ENCODE data around the gene GNGT2. TPM values are rescaled to one million over a fixed set of nuclear protein-coding genes. Genes with fewer than 3 reads are reported as not detected.
"Not testable (repeated sequence)": the region's sequence is repeated elsewhere in the genome, so short reads cannot be mapped to it uniquely, and the experiment has no call there.

GNGT2 gene
- polyA plus RNA-seq, 4 donors = 1.9 to 3.5 (median 3.0) TPM; not detected in 1

- peaks cover 1 to 33% of the 10 kb centered on the region in 2 donors for H3K9me3 ChIP-seq (ENCODE audit: control insufficient read depth in 2 of 2, insufficient read depth in 1 of 2, low read depth in 1 of 2, low read length in 1 of 2)
- H3K4me1 ChIP-seq (ENCODE audit: control insufficient read depth in 3 of 3, insufficient read depth in 2 of 3, low read depth in 1 of 3, low read length in 2 of 3) = no peaks in the 10 kb centered on the region
- H3K27ac ChIP-seq (ENCODE audit: low read depth in 1 of 3, low read length in 2 of 3) = no peak overlapping the region
- no peak for FAIRE-seq
- no peak overlapping the region for H3K4me3 ChIP-seq (ENCODE audit: low read depth in 1 of 3, low read length in 3 of 3)
- WGBS, 3 donors = 86 to 90% (median 88%) methylated on average over 5 of the region's 5 CpGs
- no peaks in the 10 kb centered on the region for H3K27me3 ChIP-seq (ENCODE audit: control insufficient read depth in 3 of 3, insufficient read depth in 3 of 3, low read length in 3 of 3)
- no peak for DNase-seq
- no peaks in the 10 kb centered on the region for H3K36me3 ChIP-seq (ENCODE audit: control insufficient read depth in 3 of 3, insufficient read depth in 2 of 3, low read depth in 1 of 3, low read length in 3 of 3)
Measured at GRCh38 chr17:49183341-49183740, 27.0 kb downstream of the GNGT2 start.

GRCh38 chr17:49180998-49181635, 29.3 kb downstream of the GNGT2 start:
- Histone ChIP-seq H3K9me3 (ENCODE audit: control insufficient read depth in 2 of 2, insufficient read depth in 1 of 2, low read depth in 1 of 2, low read length in 1 of 2) (peaks cover 3 to 51% of the 10 kb centered on the region in 2 donors), H3K4me3 (ENCODE audit: low read depth in 1 of 3, low read length in 3 of 3) (no peak overlapping the region), H3K4me1 (ENCODE audit: control insufficient read depth in 3 of 3, insufficient read depth in 2 of 3, low read depth in 1 of 3, low read length in 2 of 3) (no peaks in the 10 kb centered on the region), H3K36me3 (ENCODE audit: control insufficient read depth in 3 of 3, insufficient read depth in 2 of 3, low read depth in 1 of 3, low read length in 3 of 3) (no peaks in the 10 kb centered on the region), H3K27ac (ENCODE audit: low read depth in 1 of 3, low read length in 2 of 3) (no peak overlapping the region), H3K27me3 (ENCODE audit: control insufficient read depth in 3 of 3, insufficient read depth in 3 of 3, low read length in 3 of 3) (no peaks in the 10 kb centered on the region)
- DNase-seq (no peak), FAIRE-seq (no peak)
- WGBS, 3 donors = 81 to 83% (median 83%) methylated on average over 6 of the region's 6 CpGs

GRCh38 chr17:49180303-49180702, 30.1 kb downstream of the GNGT2 start:
- Histone ChIP-seq H3K27me3 (ENCODE audit: control insufficient read depth in 3 of 3, insufficient read depth in 3 of 3, low read length in 3 of 3) (no peaks in the 10 kb centered on the region), H3K27ac (ENCODE audit: low read depth in 1 of 3, low read length in 2 of 3) (no peak overlapping the region), H3K9me3 (ENCODE audit: control insufficient read depth in 2 of 2, insufficient read depth in 1 of 2, low read depth in 1 of 2, low read length in 1 of 2) (peaks cover 3 to 52% of the 10 kb centered on the region in 2 donors), H3K4me1 (ENCODE audit: control insufficient read depth in 3 of 3, insufficient read depth in 2 of 3, low read depth in 1 of 3, low read length in 2 of 3) (no peaks in the 10 kb centered on the region), H3K36me3 (ENCODE audit: control insufficient read depth in 3 of 3, insufficient read depth in 2 of 3, low read depth in 1 of 3, low read length in 3 of 3) (no peaks in the 10 kb centered on the region), H3K4me3 (ENCODE audit: low read depth in 1 of 3, low read length in 3 of 3) (no peak overlapping the region)
- DNase-seq (peak; percentile 53 to 60), FAIRE-seq (no peak)
- WGBS, 3 donors = 8 to 19% (median 13%) methylated on average over 5 of the region's 5 CpGs

GRCh38 chr17:49175978-49176377, 34.4 kb downstream of the GNGT2 start:
- H3K4me3 ChIP-seq (ENCODE audit: low read depth in 1 of 3, low read length in 3 of 3); H3K27me3 ChIP-seq (ENCODE audit: control insufficient read depth in 3 of 3, insufficient read depth in 3 of 3, low read length in 3 of 3); DNase-seq; H3K27ac ChIP-seq (ENCODE audit: low read depth in 1 of 3, low read length in 2 of 3); FAIRE-seq; H3K4me1 ChIP-seq (ENCODE audit: control insufficient read depth in 3 of 3, insufficient read depth in 2 of 3, low read depth in 1 of 3, low read length in 2 of 3); H3K36me3 ChIP-seq (ENCODE audit: control insufficient read depth in 3 of 3, insufficient read depth in 2 of 3, low read depth in 1 of 3, low read length in 3 of 3): not testable (repeated sequence)
- 87 to 88% (median 88%) methylated on average over 11 of the region's 11 CpGs for WGBS, 3 donors
- H3K9me3 ChIP-seq (ENCODE audit: control insufficient read depth in 2 of 2, insufficient read depth in 1 of 2, low read depth in 1 of 2, low read length in 1 of 2) = peaks cover 2 to 31% of the 10 kb centered on the region in 2 donors

GRCh38 chr17:49170711-49171110, 39.7 kb downstream of the GNGT2 start:
- not testable (repeated sequence) for FAIRE-seq; H3K27ac ChIP-seq (ENCODE audit: low read depth in 1 of 3, low read length in 2 of 3); H3K4me3 ChIP-seq (ENCODE audit: low read depth in 1 of 3, low read length in 3 of 3); H3K36me3 ChIP-seq (ENCODE audit: control insufficient read depth in 3 of 3, insufficient read depth in 2 of 3, low read depth in 1 of 3, low read length in 3 of 3); DNase-seq; H3K4me1 ChIP-seq (ENCODE audit: control insufficient read depth in 3 of 3, insufficient read depth in 2 of 3, low read depth in 1 of 3, low read length in 2 of 3)
- Histone ChIP-seq H3K9me3 (ENCODE audit: control insufficient read depth in 2 of 2, insufficient read depth in 1 of 2, low read depth in 1 of 2, low read length in 1 of 2) (peaks cover 0 to 13% of the 10 kb centered on the region in 2 donors), H3K27me3 (ENCODE audit: control insufficient read depth in 3 of 3, insufficient read depth in 3 of 3, low read length in 3 of 3) (peaks cover 0 to 16% (median 4%) of the 10 kb centered on the region in 3 donors)
- WGBS, 3 donors = 67 to 76% (median 75%) methylated on average over 3 of the region's 3 CpGs

- FAIRE-seq = no peak
- no peaks in the 10 kb centered on the region for H3K36me3 ChIP-seq (ENCODE audit: control insufficient read depth in 3 of 3, insufficient read depth in 2 of 3, low read depth in 1 of 3, low read length in 3 of 3)
- H3K9me3 ChIP-seq (ENCODE audit: control insufficient read depth in 2 of 2, insufficient read depth in 1 of 2, low read depth in 1 of 2, low read length in 1 of 2) = peaks cover 0 to 8% of the 10 kb centered on the region in 2 donors
- peaks cover 0 to 16% (median 4%) of the 10 kb centered on the region in 3 donors for H3K27me3 ChIP-seq (ENCODE audit: control insufficient read depth in 3 of 3, insufficient read depth in 3 of 3, low read length in 3 of 3)
- 67 to 71% (median 71%) methylated on average over 2 of the region's 2 CpGs for WGBS, 3 donors
- DNase-seq = no peak
- H3K4me3 ChIP-seq (ENCODE audit: low read depth in 1 of 3, low read length in 3 of 3) = no peak overlapping the region
- H3K27ac ChIP-seq (ENCODE audit: low read depth in 1 of 3, low read length in 2 of 3) = no peak overlapping the region
- H3K4me1 ChIP-seq (ENCODE audit: control insufficient read depth in 3 of 3, insufficient read depth in 2 of 3, low read depth in 1 of 3, low read length in 2 of 3) = no peaks in the 10 kb centered on the region
Measured at GRCh38 chr17:49170216-49170615, 40.2 kb downstream of the GNGT2 start.

GRCh38 chr17:49168706-49169105, 41.7 kb downstream of the GNGT2 start:
- Histone ChIP-seq H3K4me1 (ENCODE audit: control insufficient read depth in 3 of 3, insufficient read depth in 2 of 3, low read depth in 1 of 3, low read length in 2 of 3) (no peaks in the 10 kb centered on the region), H3K27me3 (ENCODE audit: control insufficient read depth in 3 of 3, insufficient read depth in 3 of 3, low read length in 3 of 3) (peaks cover 0 to 22% (median 4%) of the 10 kb centered on the region in 3 donors), H3K36me3 (ENCODE audit: control insufficient read depth in 3 of 3, insufficient read depth in 2 of 3, low read depth in 1 of 3, low read length in 3 of 3) (no peaks in the 10 kb centered on the region), H3K27ac (ENCODE audit: low read depth in 1 of 3, low read length in 2 of 3) (no peak overlapping the region), H3K9me3 (ENCODE audit: control insufficient read depth in 2 of 2, insufficient read depth in 1 of 2, low read depth in 1 of 2, low read length in 1 of 2) (peaks cover 0 to 7% of the 10 kb centered on the region in 2 donors), H3K4me3 (ENCODE audit: low read depth in 1 of 3, low read length in 3 of 3) (no peak overlapping the region)
- no peak for DNase-seq
- no peak for FAIRE-seq
- 68 to 78% (median 77%) methylated on average over 9 of the region's 9 CpGs for WGBS, 3 donors

GRCh38 chr17:49165143-49165542, 45.2 kb downstream of the GNGT2 start:
- Histone ChIP-seq H3K27me3 (ENCODE audit: control insufficient read depth in 3 of 3, insufficient read depth in 3 of 3, low read length in 3 of 3) (peaks cover 0 to 20% (median 4%) of the 10 kb centered on the region in 3 donors), H3K4me3 (ENCODE audit: low read depth in 1 of 3, low read length in 3 of 3) (no peak overlapping the region), H3K4me1 (ENCODE audit: control insufficient read depth in 3 of 3, insufficient read depth in 2 of 3, low read depth in 1 of 3, low read length in 2 of 3) (no peaks in the 10 kb centered on the region), H3K36me3 (ENCODE audit: control insufficient read depth in 3 of 3, insufficient read depth in 2 of 3, low read depth in 1 of 3, low read length in 3 of 3) (no peaks in the 10 kb centered on the region), H3K27ac (ENCODE audit: low read depth in 1 of 3, low read length in 2 of 3) (no peak overlapping the region), H3K9me3 (ENCODE audit: control insufficient read depth in 2 of 2, insufficient read depth in 1 of 2, low read depth in 1 of 2, low read length in 1 of 2) (no peaks in the 10 kb centered on the region)
- DNase-seq (no peak), FAIRE-seq (no peak)
- WGBS, 3 donors = 76 to 91% (median 89%) methylated on average over 2 of the region's 2 CpGs

- 68 to 80% (median 75%) methylated on average over 4 of the region's 4 CpGs for WGBS, 3 donors
- H3K27me3 ChIP-seq (ENCODE audit: control insufficient read depth in 3 of 3, insufficient read depth in 3 of 3, low read length in 3 of 3) = peaks cover 0 to 9% (median 0%) of the 10 kb centered on the region in 3 donors
- no peaks in the 10 kb centered on the region for H3K9me3 ChIP-seq (ENCODE audit: control insufficient read depth in 2 of 2, insufficient read depth in 1 of 2, low read depth in 1 of 2, low read length in 1 of 2)
- H3K27ac ChIP-seq (ENCODE audit: low read depth in 1 of 3, low read length in 2 of 3) = no peak overlapping the region
- H3K4me1 ChIP-seq (ENCODE audit: control insufficient read depth in 3 of 3, insufficient read depth in 2 of 3, low read depth in 1 of 3, low read length in 2 of 3) = no peaks in the 10 kb centered on the region
- DNase-seq (no peak), FAIRE-seq (no peak)
- no peaks in the 10 kb centered on the region for H3K36me3 ChIP-seq (ENCODE audit: control insufficient read depth in 3 of 3, insufficient read depth in 2 of 3, low read depth in 1 of 3, low read length in 3 of 3)
- no peak overlapping the region for H3K4me3 ChIP-seq (ENCODE audit: low read depth in 1 of 3, low read length in 3 of 3)
Measured at GRCh38 chr17:49162866-49163265, 47.5 kb downstream of the GNGT2 start.

Data from small intestine (tissue), 7 donors.